IMR-90 (cell line): ENCODE measurements around the gene ANO1. TPM values are rescaled to one million over a fixed set of nuclear protein-coding genes. Genes with fewer than 3 reads are reported as not detected.

ENCODE experiments used
- ATAC-seq: fragments of 200-7000 bp; cut with Tn5 transposase; 2 replicates; pipeline ENCODE4 v1.9.1; 2020; ENCODE audit warnings: low read depth, mild to moderate bottlenecking, moderate library complexity
- BruUV-seq: library from RNA; stranded (reverse); fragments of 400-500 nt; replicated peaks from 2 replicates; lab custom pipeline; 2021; lab: Mats Ljungman, UMichigan
- CTCF ChIA-PET: fragments of 300-600 bp; formaldehyde crosslinking; extraction: SDS; loops from one replicate; lab custom pipeline; 2021; ENCODE audit warnings: antibody characterized with exemption; lab: Yijun Ruan, JAX
- POLR2A ChIA-PET: fragments of 300-600 bp; sonication (Branson Sonifier 250); formaldehyde crosslinking; loops from one replicate; lab custom pipeline; 2022; ENCODE audit warnings: antibody characterized with exemption; ENCODE audit not compliant: unreplicated experiment; lab: Charles Lee
- DNase-seq: peaks from one replicate; pipeline ENCODE4 v3.0.0; 2013
- H2AFZ ChIP-seq: replicated peaks from 2 replicates; pipeline ENCODE3; 2013; ENCODE audit warnings: low read length, mild to moderate bottlenecking; ENCODE audit not compliant: poor library complexity
- H2AK5ac ChIP-seq: 2 replicates; pipeline ENCODE4 v1.6.1; 2013; ENCODE audit warnings: low read depth, low read length, inconsistent platforms
- H2AK9ac ChIP-seq: replicated peaks from 2 replicates; pipeline ENCODE3; 2013; ENCODE audit warnings: mild to moderate bottlenecking, low read depth, low read length, moderate library complexity; ENCODE audit not compliant: poor library complexity
- H2BK120ac ChIP-seq: 2 replicates; pipeline ENCODE4 v1.6.1; 2013; ENCODE audit warnings: low read depth, low read length, inconsistent platforms
- H2BK15ac ChIP-seq: 3 replicates; pipeline ENCODE4 v1.6.1; 2013; ENCODE audit warnings: low read depth, low read length, inconsistent platforms
- H2BK20ac ChIP-seq: 2 replicates; pipeline ENCODE4 v1.6.1; 2013; ENCODE audit warnings: low read depth, mild to moderate bottlenecking, inconsistent platforms, low read length, moderate library complexity
- H2BK5ac ChIP-seq: 2 replicates; pipeline ENCODE4 v1.6.1; 2013; ENCODE audit warnings: mild to moderate bottlenecking, low read depth, low read length, inconsistent platforms; ENCODE audit not compliant: poor library complexity, severe bottlenecking
- H3K14ac ChIP-seq: replicated peaks from 2 replicates; pipeline ENCODE4 v1.6.1; 2013; ENCODE audit warnings: low read depth, low read length, inconsistent platforms
- H3K18ac ChIP-seq: 2 replicates; pipeline ENCODE4 v1.6.1; 2013; ENCODE audit warnings: low read depth, low read length, control low read depth
- H3K23ac ChIP-seq: 2 replicates; pipeline ENCODE4 v1.6.1; 2013; ENCODE audit warnings: low read depth, low read length, inconsistent platforms
- H3K27ac ChIP-seq: 2 replicates; pipeline ENCODE4 v1.5.1; 2013; ENCODE audit warnings: mild to moderate bottlenecking, control low read depth, low read length; ENCODE audit not compliant: insufficient read depth
- H3K27me3 ChIP-seq: 2 replicates; pipeline ENCODE4 v1.6.1; 2013; ENCODE audit warnings: low read length; ENCODE audit not compliant: control insufficient read depth, insufficient read depth
- H3K36me3 ChIP-seq: 2 replicates; pipeline ENCODE4 v1.6.1; 2013; ENCODE audit warnings: low read length, mixed read lengths; ENCODE audit not compliant: control insufficient read depth, insufficient read depth
- H3K4ac ChIP-seq: 2 replicates; pipeline ENCODE4 v1.6.1; 2013; ENCODE audit warnings: low read depth, low read length, inconsistent platforms
- H3K4me1 ChIP-seq: 2 replicates; pipeline ENCODE4 v1.6.1; 2013; ENCODE audit warnings: low read length, mixed read lengths; ENCODE audit not compliant: control insufficient read depth, insufficient read depth
- H3K4me2 ChIP-seq: 2 replicates; pipeline ENCODE4 v1.6.1; 2013; ENCODE audit warnings: low read depth, mild to moderate bottlenecking, control low read depth, low read length, moderate library complexity
- H3K4me3 ChIP-seq: 2 replicates; pipeline ENCODE4 v1.5.1; 2013; ENCODE audit warnings: low read depth, mild to moderate bottlenecking, control low read depth, low read length, moderate library complexity; ENCODE audit not compliant: insufficient read depth
- H3K56ac ChIP-seq: 2 replicates; pipeline ENCODE4 v1.6.1; 2013; ENCODE audit warnings: low read length, inconsistent platforms; ENCODE audit not compliant: insufficient read depth; ENCODE audit errors: extremely low read depth
- H3K79me1 ChIP-seq, 2 experiments: 2 replicates each; pipeline ENCODE4 v1.6.1; 2013; ENCODE audit warnings: low read length in 2 of 2, inconsistent platforms in 1 of 2, low read depth in 1 of 2
- H3K9ac ChIP-seq: 2 replicates; pipeline ENCODE4 v1.6.1; 2013; ENCODE audit warnings: low read depth, low read length, control low read depth
- H3K9me1 ChIP-seq: 2 replicates; pipeline ENCODE4 v1.6.1; 2013; ENCODE audit warnings: low read length, inconsistent platforms; ENCODE audit not compliant: insufficient read depth
- H3K9me3 ChIP-seq: 2 replicates; pipeline ENCODE4 v1.6.1; 2013; ENCODE audit warnings: low read length; ENCODE audit not compliant: control insufficient read depth, insufficient read depth
- H4K20me1 ChIP-seq: 2 replicates; pipeline ENCODE4 v1.6.1; 2013; ENCODE audit warnings: low read length, inconsistent platforms; ENCODE audit not compliant: insufficient read depth
- H4K5ac ChIP-seq: 2 replicates; pipeline ENCODE4 v1.6.1; 2013; ENCODE audit warnings: mild to moderate bottlenecking, low read depth, low read length, control low read depth
- H4K8ac ChIP-seq, 2 experiments: 2 replicates each; pipeline ENCODE4 v1.6.1; 2013; ENCODE audit warnings: low read depth in 2 of 2, low read length in 2 of 2, control low read depth in 1 of 2, inconsistent platforms in 1 of 2
- H4K91ac ChIP-seq: 2 replicates; pipeline ENCODE4 v1.6.1; 2013; ENCODE audit warnings: low read depth, low read length, inconsistent platforms; ENCODE audit not compliant: insufficient read depth
- MAZ ChIP-seq: IDR thresholded peaks from 2 replicates; pipeline ENCODE4 v1.6.1; 2012; ENCODE audit warnings: low read depth, mild to moderate bottlenecking, low read length, improper control_type of control experiment, moderate library complexity, borderline replicate concordance
- RCOR1 ChIP-seq: IDR thresholded peaks from 2 replicates; pipeline ENCODE4 v1.6.1; 2012; ENCODE audit warnings: mild to moderate bottlenecking, low read length, improper control_type of control experiment; ENCODE audit not compliant: insufficient replicate concordance
- WGBS, 2 experiments: methylation state at CpG; one replicate each; pipeline versions ENCODE4 v1.1.5 to v1.1.7; 2013; ENCODE audit warnings: missing lambda C conversion rate in 2 of 2; ENCODE audit not compliant: insufficient read length in 1 of 2; ENCODE audit errors: extremely low coverage in 2 of 2; 5-methylcytosine and 5-hydroxymethylcytosine counted together
- dilution Hi-C: fragments of 300-500 bp; cut with HindIII; formaldehyde crosslinking; loops from one replicate; pipeline ENCODE4 v1.14.3; 2018; ENCODE audit warnings: low sequenced_read_pairs; ENCODE audit not compliant: unreplicated experiment
- in situ Hi-C: fragments of 300-500 bp; cut with MboI; formaldehyde crosslinking; loops from 3 replicates; pipeline ENCODE4 v1.14.3; 2019; ENCODE audit warnings: low sequenced_read_pairs, inconsistent platforms, mixed read lengths
- intact Hi-C: fragments of 100-400 bp; cut with micrococcal nuclease; formaldehyde crosslinking; loops from 2 replicates; pipeline ENCODE4 v1.10.0; 2022
- polyA plus RNA-seq, 3 experiments: library from polyadenylated mRNA; depleted of rRNA; stranded (reverse); fragments of >200 nt; gene quantifications; 2 replicates each; pipeline ENCODE4 v1.2.3, GENCODE V29; 2012; ENCODE audit warnings: low replicate concordance in 1 of 3
- total RNA-seq: library from RNA; depleted of rRNA; stranded (reverse); fragments of >200 nt; gene quantifications from 2 replicates; pipeline ENCODE4 v1.2.3, GENCODE V29; 2012
- TF ChIP-seq, protein P1 (sequence below): conservative IDR thresholded peaks from 2 replicates; pipeline ENCODE4 v1.5.1; 2012; ENCODE audit warnings: mild to moderate bottlenecking, low read depth, low read length, improper control_type of control experiment

The ANO1 gene
- total and polyA plus RNA-seq, 2 of the 4 experiments (the other 2 are of a cell fraction): 4.1 to 10.7 TPM

DNA sequence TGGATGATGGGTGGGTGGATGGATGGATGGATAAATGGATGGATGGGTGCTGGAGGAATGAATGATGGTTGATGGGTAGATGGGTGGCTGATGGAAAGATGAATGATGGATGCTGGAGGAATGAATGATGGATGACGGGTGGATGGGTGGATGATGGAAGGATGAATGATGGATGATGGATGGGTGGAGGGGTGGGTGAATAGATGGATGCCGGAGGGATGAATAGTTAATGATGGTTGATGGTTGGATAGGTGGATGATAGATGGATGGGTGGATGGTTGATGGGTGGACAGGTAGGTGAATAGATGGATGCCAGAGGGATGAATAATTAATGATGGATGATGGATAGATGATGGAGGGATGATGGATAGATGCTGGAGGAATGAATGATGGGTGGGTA is 41.4 kb downstream of the ANO1 start:
- no peak overlapping the region for H2BK120ac ChIP-seq
- dilution Hi-C loops: no loop called here

More for the DNA sequence above, 41.4 kb downstream of the ANO1 start:
- ChIA-PET POLR2A (no interaction called here), CTCF (no interaction called here)
- Histone ChIP-seq H2AFZ (no peak overlapping the region), H4K8ac (no peak overlapping the region), H2AK5ac (no peak overlapping the region), H3K56ac (no peak overlapping the region), H3K14ac (no peak overlapping the region), H2BK5ac (no peak overlapping the region), H3K9me3 (no peaks in the 10 kb centered on the region), H3K4ac (no peak overlapping the region), H3K23ac (no peak overlapping the region), H3K9ac (no peak overlapping the region), H3K36me3 (no peaks in the 10 kb centered on the region), H3K4me1 (no peaks in the 10 kb centered on the region), H3K27me3 (no peaks in the 10 kb centered on the region), H3K4me3 (no peak overlapping the region), H4K20me1 (no peaks in the 10 kb centered on the region), H3K4me2 (no peak overlapping the region), H2BK15ac (no peak overlapping the region), H3K27ac (no peak overlapping the region), H3K79me1 (no peaks in the 10 kb centered on the region), H4K5ac (no peak overlapping the region), H3K18ac (no peak overlapping the region), H3K9me1 (no peaks in the 10 kb centered on the region), H2BK20ac (no peak overlapping the region), H4K91ac (no peak overlapping the region), H2AK9ac (no peak overlapping the region)
- no peak for ATAC-seq
- in situ Hi-C loops (no loop called here), intact Hi-C loops (no loop called here)
- DNase-seq: no peak
- 96 to 100% methylated on average over 2 of the region's 2 CpGs for WGBS, 2 experiments
- TF ChIP-seq MAZ: no peak
- TF ChIP-seq, protein P1, sequence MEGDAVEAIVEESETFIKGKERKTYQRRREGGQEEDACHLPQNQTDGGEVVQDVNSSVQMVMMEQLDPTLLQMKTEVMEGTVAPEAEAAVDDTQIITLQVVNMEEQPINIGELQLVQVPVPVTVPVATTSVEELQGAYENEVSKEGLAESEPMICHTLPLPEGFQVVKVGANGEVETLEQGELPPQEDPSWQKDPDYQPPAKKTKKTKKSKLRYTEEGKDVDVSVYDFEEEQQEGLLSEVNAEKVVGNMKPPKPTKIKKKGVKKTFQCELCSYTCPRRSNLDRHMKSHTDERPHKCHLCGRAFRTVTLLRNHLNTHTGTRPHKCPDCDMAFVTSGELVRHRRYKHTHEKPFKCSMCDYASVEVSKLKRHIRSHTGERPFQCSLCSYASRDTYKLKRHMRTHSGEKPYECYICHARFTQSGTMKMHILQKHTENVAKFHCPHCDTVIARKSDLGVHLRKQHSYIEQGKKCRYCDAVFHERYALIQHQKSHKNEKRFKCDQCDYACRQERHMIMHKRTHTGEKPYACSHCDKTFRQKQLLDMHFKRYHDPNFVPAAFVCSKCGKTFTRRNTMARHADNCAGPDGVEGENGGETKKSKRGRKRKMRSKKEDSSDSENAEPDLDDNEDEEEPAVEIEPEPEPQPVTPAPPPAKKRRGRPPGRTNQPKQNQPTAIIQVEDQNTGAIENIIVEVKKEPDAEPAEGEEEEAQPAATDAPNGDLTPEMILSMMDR: no peak
- no peak for TF ChIP-seq RCOR1
- no TSS peak for BruUV-seq
